IMR-90 (cell line): ENCODE results near the gene DAB1. TPM values are rescaled to one million over a fixed set of nuclear protein-coding genes. Genes with fewer than 3 reads are reported as not detected.

Experiments
- ATAC-seq: fragments of 200-7000 bp; cut with Tn5 transposase; 2 replicates; pipeline ENCODE4 v1.9.1; 2020; ENCODE audit warnings: low read depth, mild to moderate bottlenecking, moderate library complexity
- BruUV-seq: library from RNA; stranded (reverse); fragments of 400-500 nt; replicated peaks from 2 replicates; lab custom pipeline; 2021; lab: Mats Ljungman, UMichigan
- CTCF ChIA-PET: fragments of 300-600 bp; formaldehyde crosslinking; extraction: SDS; loops from one replicate; lab custom pipeline; 2021; ENCODE audit warnings: antibody characterized with exemption; lab: Yijun Ruan, JAX
- POLR2A ChIA-PET: fragments of 300-600 bp; sonication (Branson Sonifier 250); formaldehyde crosslinking; loops from one replicate; lab custom pipeline; 2022; ENCODE audit warnings: antibody characterized with exemption; ENCODE audit not compliant: unreplicated experiment; lab: Charles Lee
- DNase-seq: peaks from one replicate; pipeline ENCODE4 v3.0.0; 2013
- H2AFZ ChIP-seq: replicated peaks from 2 replicates; pipeline ENCODE3; 2013; ENCODE audit warnings: low read length, mild to moderate bottlenecking; ENCODE audit not compliant: poor library complexity
- H2AK5ac ChIP-seq: 2 replicates; pipeline ENCODE4 v1.6.1; 2013; ENCODE audit warnings: low read depth, low read length, inconsistent platforms
- H2AK9ac ChIP-seq: replicated peaks from 2 replicates; pipeline ENCODE3; 2013; ENCODE audit warnings: mild to moderate bottlenecking, low read depth, low read length, moderate library complexity; ENCODE audit not compliant: poor library complexity
- H2BK120ac ChIP-seq: 2 replicates; pipeline ENCODE4 v1.6.1; 2013; ENCODE audit warnings: low read depth, low read length, inconsistent platforms
- H2BK15ac ChIP-seq: 3 replicates; pipeline ENCODE4 v1.6.1; 2013; ENCODE audit warnings: low read depth, low read length, inconsistent platforms
- H2BK20ac ChIP-seq: 2 replicates; pipeline ENCODE4 v1.6.1; 2013; ENCODE audit warnings: low read depth, mild to moderate bottlenecking, inconsistent platforms, low read length, moderate library complexity
- H2BK5ac ChIP-seq: 2 replicates; pipeline ENCODE4 v1.6.1; 2013; ENCODE audit warnings: mild to moderate bottlenecking, low read depth, low read length, inconsistent platforms; ENCODE audit not compliant: poor library complexity, severe bottlenecking
- H3K14ac ChIP-seq: replicated peaks from 2 replicates; pipeline ENCODE4 v1.6.1; 2013; ENCODE audit warnings: low read depth, low read length, inconsistent platforms
- H3K18ac ChIP-seq: 2 replicates; pipeline ENCODE4 v1.6.1; 2013; ENCODE audit warnings: low read depth, low read length, control low read depth
- H3K23ac ChIP-seq: 2 replicates; pipeline ENCODE4 v1.6.1; 2013; ENCODE audit warnings: low read depth, low read length, inconsistent platforms
- H3K27ac ChIP-seq: 2 replicates; pipeline ENCODE4 v1.5.1; 2013; ENCODE audit warnings: mild to moderate bottlenecking, control low read depth, low read length; ENCODE audit not compliant: insufficient read depth
- H3K27me3 ChIP-seq: 2 replicates; pipeline ENCODE4 v1.6.1; 2013; ENCODE audit warnings: low read length; ENCODE audit not compliant: control insufficient read depth, insufficient read depth
- H3K36me3 ChIP-seq: 2 replicates; pipeline ENCODE4 v1.6.1; 2013; ENCODE audit warnings: low read length, mixed read lengths; ENCODE audit not compliant: control insufficient read depth, insufficient read depth
- H3K4ac ChIP-seq: 2 replicates; pipeline ENCODE4 v1.6.1; 2013; ENCODE audit warnings: low read depth, low read length, inconsistent platforms
- H3K4me1 ChIP-seq: 2 replicates; pipeline ENCODE4 v1.6.1; 2013; ENCODE audit warnings: low read length, mixed read lengths; ENCODE audit not compliant: control insufficient read depth, insufficient read depth
- H3K4me2 ChIP-seq: 2 replicates; pipeline ENCODE4 v1.6.1; 2013; ENCODE audit warnings: low read depth, mild to moderate bottlenecking, control low read depth, low read length, moderate library complexity
- H3K4me3 ChIP-seq: 2 replicates; pipeline ENCODE4 v1.5.1; 2013; ENCODE audit warnings: low read depth, mild to moderate bottlenecking, control low read depth, low read length, moderate library complexity; ENCODE audit not compliant: insufficient read depth
- H3K56ac ChIP-seq: 2 replicates; pipeline ENCODE4 v1.6.1; 2013; ENCODE audit warnings: low read length, inconsistent platforms; ENCODE audit not compliant: insufficient read depth; ENCODE audit errors: extremely low read depth
- H3K79me1 ChIP-seq, 2 experiments: 2 replicates each; pipeline ENCODE4 v1.6.1; 2013; ENCODE audit warnings: low read length in 2 of 2, inconsistent platforms in 1 of 2, low read depth in 1 of 2
- H3K9ac ChIP-seq: 2 replicates; pipeline ENCODE4 v1.6.1; 2013; ENCODE audit warnings: low read depth, low read length, control low read depth
- H3K9me1 ChIP-seq: 2 replicates; pipeline ENCODE4 v1.6.1; 2013; ENCODE audit warnings: low read length, inconsistent platforms; ENCODE audit not compliant: insufficient read depth
- H3K9me3 ChIP-seq: 2 replicates; pipeline ENCODE4 v1.6.1; 2013; ENCODE audit warnings: low read length; ENCODE audit not compliant: control insufficient read depth, insufficient read depth
- H4K20me1 ChIP-seq: 2 replicates; pipeline ENCODE4 v1.6.1; 2013; ENCODE audit warnings: low read length, inconsistent platforms; ENCODE audit not compliant: insufficient read depth
- H4K5ac ChIP-seq: 2 replicates; pipeline ENCODE4 v1.6.1; 2013; ENCODE audit warnings: mild to moderate bottlenecking, low read depth, low read length, control low read depth
- H4K8ac ChIP-seq, 2 experiments: 2 replicates each; pipeline ENCODE4 v1.6.1; 2013; ENCODE audit warnings: low read depth in 2 of 2, low read length in 2 of 2, control low read depth in 1 of 2, inconsistent platforms in 1 of 2
- H4K91ac ChIP-seq: 2 replicates; pipeline ENCODE4 v1.6.1; 2013; ENCODE audit warnings: low read depth, low read length, inconsistent platforms; ENCODE audit not compliant: insufficient read depth
- CEBPB ChIP-seq: IDR thresholded peaks from 2 replicates; pipeline ENCODE4 v1.6.1; 2012; ENCODE audit warnings: low read depth, low read length, improper control_type of control experiment
- SMC3 ChIP-seq: fragments of 150-350 bp; IDR thresholded peaks from 2 replicates; pipeline ENCODE4 v1.6.1; 2016; ENCODE audit warnings: low read depth, mild to moderate bottlenecking, antibody characterized with exemption, low read length, moderate library complexity
- whole genome bisulfite sequencing, 2 experiments: methylation state at CpG; one replicate each; pipeline versions ENCODE4 v1.1.5 to v1.1.7; 2013; ENCODE audit warnings: missing lambda C conversion rate in 2 of 2; ENCODE audit not compliant: insufficient read length in 1 of 2; ENCODE audit errors: extremely low coverage in 2 of 2; 5-methylcytosine and 5-hydroxymethylcytosine counted together
- dilution Hi-C: fragments of 300-500 bp; cut with HindIII; formaldehyde crosslinking; loops from one replicate; pipeline ENCODE4 v1.14.3; 2018; ENCODE audit warnings: low sequenced_read_pairs; ENCODE audit not compliant: unreplicated experiment
- in situ Hi-C: fragments of 300-500 bp; cut with MboI; formaldehyde crosslinking; loops from 3 replicates; pipeline ENCODE4 v1.14.3; 2019; ENCODE audit warnings: low sequenced_read_pairs, inconsistent platforms, mixed read lengths
- intact Hi-C: fragments of 100-400 bp; cut with micrococcal nuclease; formaldehyde crosslinking; loops from 2 replicates; pipeline ENCODE4 v1.10.0; 2022
- polyA plus RNA-seq, 3 experiments: library from polyadenylated mRNA; depleted of rRNA; stranded (reverse); fragments of >200 nt; gene quantifications; 2 replicates each; pipeline ENCODE4 v1.2.3, GENCODE V29; 2012; ENCODE audit warnings: low replicate concordance in 1 of 3
- total RNA-seq: library from RNA; depleted of rRNA; stranded (reverse); fragments of >200 nt; gene quantifications from 2 replicates; pipeline ENCODE4 v1.2.3, GENCODE V29; 2012
- TF ChIP-seq, protein P1 (sequence below): fragments of 150-350 bp; IDR thresholded peaks from 2 replicates; pipeline ENCODE4 v1.6.1; 2016; ENCODE audit warnings: low read depth, mild to moderate bottlenecking, low read length, moderate library complexity, borderline replicate concordance

Gene DAB1
- total and polyA plus RNA-seq, 2 of the 4 experiments (the other 2 are of a cell fraction), result 0.18 to 0.41 TPM

DNA sequence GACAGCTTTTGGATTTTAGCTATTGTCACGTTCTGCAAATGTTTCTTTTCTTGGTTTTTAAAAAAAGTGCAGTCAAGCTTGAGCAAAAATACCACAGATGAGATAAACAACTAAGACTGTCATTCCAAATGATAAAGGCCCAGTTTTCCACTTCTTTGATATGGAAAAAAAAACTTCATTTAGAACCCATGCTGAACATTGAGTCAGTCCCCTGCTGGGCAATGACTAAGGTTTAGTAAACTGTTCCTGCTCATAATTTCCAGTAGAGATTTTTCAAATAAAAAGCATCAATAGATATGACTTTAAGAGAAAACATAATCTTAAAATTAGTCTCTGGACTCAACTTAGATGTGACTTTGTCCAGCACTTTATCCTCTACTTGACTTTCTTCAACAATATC, 290.2 kb downstream of the DAB1 start:
- no peak overlapping the region for H3K4me2 ChIP-seq
- no peak overlapping the region for H2BK120ac ChIP-seq
- ATAC-seq, result peak; percentile 29; the same call in 1 of the 2 replicates
- H4K8ac ChIP-seq, result no peak overlapping the region
- H3K9me3 ChIP-seq, result no peaks in the 10 kb centered on the region
- no peak overlapping the region for H2BK20ac ChIP-seq
- no peaks in the 10 kb centered on the region for H3K4me1 ChIP-seq
- DNase-seq, result peak; percentile 28
- dilution Hi-C loops (no loop called here), intact Hi-C loops (no loop called here), in situ Hi-C loops (no loop called here)
- no peaks in the 10 kb centered on the region for H3K79me1 ChIP-seq
- WGBS, 2 experiments, result no CpG with 5 or more reads among the region's 1 CpG
- no peak overlapping the region for H3K14ac ChIP-seq
- no peak overlapping the region for H3K18ac ChIP-seq
- no peak overlapping the region for H4K5ac ChIP-seq
- ChIA-PET CTCF (no interaction called here), POLR2A (no interaction called here)
- no peak overlapping the region for H3K27ac ChIP-seq
- H3K4me3 ChIP-seq, result no peak overlapping the region
- no peak overlapping the region for H2AK9ac ChIP-seq
- no peak for TF ChIP-seq SMC3
- TF ChIP-seq CEBPB, result no peak
- TF ChIP-seq, protein P1, sequence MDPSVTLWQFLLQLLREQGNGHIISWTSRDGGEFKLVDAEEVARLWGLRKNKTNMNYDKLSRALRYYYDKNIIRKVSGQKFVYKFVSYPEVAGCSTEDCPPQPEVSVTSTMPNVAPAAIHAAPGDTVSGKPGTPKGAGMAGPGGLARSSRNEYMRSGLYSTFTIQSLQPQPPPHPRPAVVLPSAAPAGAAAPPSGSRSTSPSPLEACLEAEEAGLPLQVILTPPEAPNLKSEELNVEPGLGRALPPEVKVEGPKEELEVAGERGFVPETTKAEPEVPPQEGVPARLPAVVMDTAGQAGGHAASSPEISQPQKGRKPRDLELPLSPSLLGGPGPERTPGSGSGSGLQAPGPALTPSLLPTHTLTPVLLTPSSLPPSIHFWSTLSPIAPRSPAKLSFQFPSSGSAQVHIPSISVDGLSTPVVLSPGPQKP, result no peak
- H2BK5ac ChIP-seq, result no peak overlapping the region
- H3K23ac ChIP-seq, result no peak overlapping the region
- no peaks in the 10 kb centered on the region for H3K27me3 ChIP-seq
- H3K9ac ChIP-seq, result no peak overlapping the region
- H2AK5ac ChIP-seq, result no peak overlapping the region
- no peaks in the 10 kb centered on the region for H4K20me1 ChIP-seq
- no TSS peak for BruUV-seq
- no peak overlapping the region for H2AFZ ChIP-seq
- no peak overlapping the region for H2BK15ac ChIP-seq
- H4K91ac ChIP-seq, result no peak overlapping the region
- no peaks in the 10 kb centered on the region for H3K36me3 ChIP-seq
- H3K9me1 ChIP-seq, result no peaks in the 10 kb centered on the region
- H3K4ac ChIP-seq, result no peak overlapping the region
- H3K56ac ChIP-seq, result no peak overlapping the region
